Left lung (tissue), 10 donors: ENCODE measurements around the gene NDUFA11. TPM values are rescaled to one million over a fixed set of nuclear protein-coding genes. Genes with fewer than 3 reads are reported as not detected.

ENCODE experiments used
- ATAC-seq: fragments of 200-7000 bp; cut with Tn5 transposase; one replicate; pipeline ENCODE4 v1.9.1; 2020; ENCODE audit warnings: moderate library complexity
- DNase-seq, 4 donors: peaks; one replicate each; pipeline ENCODE4 v3.0.0-alpha.2; 2013 to 2020
- H3K27ac ChIP-seq, 2 donors: fragments of 200-600 bp; sonication (generic) in 1 of 2; one replicate each; pipeline versions ENCODE4 v1.5.0 to v1.8.0; 2020 to 2021
- H3K27me3 ChIP-seq, 2 donors: fragments of 200-600 bp; sonication (generic) in 1 of 2; one replicate each; pipeline versions ENCODE4 v1.5.0 to v1.8.0; 2020 to 2021
- H3K36me3 ChIP-seq, 2 donors: fragments of 200-600 bp; sonication (generic) in 1 of 2; one replicate each; pipeline versions ENCODE4 v1.5.0 to v1.8.0; 2020 to 2021
- H3K4me1 ChIP-seq, 2 donors: fragments of 200-600 bp; one replicate each; pipeline ENCODE4 v1.8.0; 2021
- H3K4me3 ChIP-seq, 2 donors: fragments of 200-600 bp; sonication (generic) in 1 of 2; one replicate each; pipeline versions ENCODE4 v1.5.0 to v1.8.0; 2020 to 2021; ENCODE audit warnings: mild to moderate bottlenecking in 1 of 2
- H3K9me3 ChIP-seq, 2 donors: fragments of 200-600 bp; sonication (generic) in 1 of 2; one replicate each; pipeline versions ENCODE4 v1.5.0 to v1.8.0; 2020 to 2021
- CTCF ChIP-seq, 2 donors: fragments of 200-600 bp; sonication (generic) in 1 of 2; IDR thresholded peaks; one replicate each; pipeline versions ENCODE4 v1.5.0 to v1.8.0; 2021; ENCODE audit warnings: antibody characterized with exemption in 2 of 2
- intact Hi-C, 2 donors: fragments of 100-400 bp; cut with DNase I; formaldehyde crosslinking; loops; one replicate each; pipeline versions ENCODE4 v1.11.2 to v1.14.2; 2022
- polyA plus RNA-seq, 6 donors: library from polyadenylated mRNA; unstranded; fragments of 120-200 nt; gene quantifications; one replicate each; pipeline ENCODE4 v1.2.1, GENCODE V29; 2013; ENCODE audit not compliant: insufficient read length in 6 of 6
- total RNA-seq, 2 donors: library from RNA; stranded (reverse); fragmentation: NEBNext Ultra II Directional; extraction: Animal tissue kit (Norgen Biotek cat#: 25700); gene quantifications; one replicate each; pipeline ENCODE4 v1.2.1, GENCODE V29; 2021
- donor health status: DM: no; HTN: yes; CAD: no.
- donor health status: DM: no; HTN: no; CAD: no.

NDUFA11 gene
- total and polyA plus RNA-seq, 8 donors, result 102 to 190 (median 141) TPM

- peaks cover 4 to 9% of the 10 kb centered on the region in 2 donors for H3K4me1 ChIP-seq
- no peaks in the 10 kb centered on the region for H3K9me3 ChIP-seq
- ATAC-seq (no peak), DNase-seq (peak in 1 of 4 donors; percentile 48)
- no peak overlapping the region for H3K4me3 ChIP-seq
- intact Hi-C loops, result no loop called here
- TF ChIP-seq CTCF (IDR thresholded peaks at IDR 0.05), result no peak
- H3K27me3 ChIP-seq, result no peaks in the 10 kb centered on the region
- peaks cover 0 to 98% of the 10 kb centered on the region in 2 donors for H3K36me3 ChIP-seq
- no peak overlapping the region for H3K27ac ChIP-seq
These were observed 29.1 kb upstream of the NDUFA11 start for GRCh38 chr19:5932609-5933262.

GRCh38 chr19:5932146-5932545 is 28.6 kb upstream of the NDUFA11 start:
- peak; percentile 5 for ATAC-seq
- H3K4me1 ChIP-seq, result peaks cover 4 to 9% of the 10 kb centered on the region in 2 donors
- H3K27me3 ChIP-seq, result no peaks in the 10 kb centered on the region
- H3K36me3 ChIP-seq, result peaks cover 0 to 98% of the 10 kb centered on the region in 2 donors
- H3K4me3 ChIP-seq, result no peak overlapping the region
- H3K9me3 ChIP-seq, result no peaks in the 10 kb centered on the region
- H3K27ac ChIP-seq, result no peak overlapping the region
- intact Hi-C loops, result no loop called here
- no peak for TF ChIP-seq CTCF (IDR thresholded peaks at IDR 0.05)
- peak in 2 of 4 donors; percentile 68 for DNase-seq

- Histone ChIP-seq H3K4me1 (peaks cover 4 to 9% of the 10 kb centered on the region in 2 donors), H3K27me3 (no peaks in the 10 kb centered on the region), H3K27ac (no peak overlapping the region), H3K4me3 (no peak overlapping the region), H3K9me3 (no peaks in the 10 kb centered on the region), H3K36me3 (peaks cover 0 to 100% of the 10 kb centered on the region in 2 donors)
- DNase-seq (peak in 1 of 4 donors; percentile 68), ATAC-seq (no peak)
- TF ChIP-seq CTCF (IDR thresholded peaks at IDR 0.05), result no peak
- intact Hi-C loops, result no loop called here
These were observed 27.7 kb upstream of the NDUFA11 start for GRCh38 chr19:5931251-5931650.

GRCh38 chr19:5929625-5930024 is 26.0 kb upstream of the NDUFA11 start:
- peaks cover 0 to 100% of the 10 kb centered on the region in 2 donors for H3K36me3 ChIP-seq

More at GRCh38 chr19:5929625-5930024, 26.0 kb upstream of the NDUFA11 start:
- Histone ChIP-seq H3K4me3 (no peak overlapping the region), H3K4me1 (peaks cover 3 to 4% of the 10 kb centered on the region in 2 donors), H3K9me3 (no peaks in the 10 kb centered on the region), H3K27me3 (no peaks in the 10 kb centered on the region), H3K27ac (no peak overlapping the region)
- intact Hi-C loops, result no loop called here
- ATAC-seq (no peak), DNase-seq (no peak)
- TF ChIP-seq CTCF (IDR thresholded peaks at IDR 0.05), result no peak
